HUES6 (cell line): ENCODE measurements around the gene HMGN3.
"Not testable (repeated sequence)": the region's sequence is repeated elsewhere in the genome, so short reads cannot be mapped to it uniquely, and the experiment has no call there.

Experiments used
- H3K27ac ChIP-seq: 2 replicates; pipeline ENCODE4 v1.7.0; 2013; ENCODE audit warnings: low read depth, mild to moderate bottlenecking, low read length, inconsistent platforms
- H3K27me3 ChIP-seq: 2 replicates; pipeline ENCODE4 v1.6.1; 2013; ENCODE audit warnings: low read length; ENCODE audit not compliant: control insufficient read depth, insufficient read depth
- H3K36me3 ChIP-seq: 2 replicates; pipeline ENCODE4 v1.6.1; 2013; ENCODE audit warnings: low read length; ENCODE audit not compliant: control insufficient read depth, insufficient read depth
- H3K4me1 ChIP-seq: 2 replicates; pipeline ENCODE4 v1.6.1; 2013; ENCODE audit warnings: low read length; ENCODE audit not compliant: control insufficient read depth, insufficient read depth
- H3K4me3 ChIP-seq: 2 replicates; pipeline ENCODE4 v1.5.1; 2013; ENCODE audit warnings: low read depth, low read length
- H3K9ac ChIP-seq: one replicate; pipeline ENCODE4 v1.6.1; 2013; ENCODE audit warnings: mild to moderate bottlenecking, low read length
- H3K9me3 ChIP-seq: 2 replicates; pipeline ENCODE4 v1.6.1; 2013; ENCODE audit warnings: low read depth, low read length; ENCODE audit not compliant: control insufficient read depth, insufficient read depth

The HMGN3 gene

GRCh38 chr6:79234150-79235022 lies at the start of gene HMGN3:
TSS of gene HMGN3 (minus strand) at chr6:79234682.
- H3K9me3 ChIP-seq = no peaks in the 10 kb centered on the region
- H3K27ac ChIP-seq = peak within 1 kb of the TSS; percentile 89
- H3K4me3 ChIP-seq = peak within 1 kb of the TSS; percentile 93
- peaks cover 12% of the 10 kb centered on the region for H3K4me1 ChIP-seq
- H3K27me3 ChIP-seq = no peaks in the 10 kb centered on the region
- H3K36me3 ChIP-seq = peaks cover 3% of the 10 kb centered on the region; the same call in 1 of the 2 replicates
- H3K9ac ChIP-seq = peak within 1 kb of the TSS; percentile 90

- no peaks in the 10 kb centered on the region for H3K4me1 ChIP-seq
- no peak overlapping the region for H3K4me3 ChIP-seq
- H3K27me3 ChIP-seq = no peaks in the 10 kb centered on the region
- H3K36me3 ChIP-seq = no peaks in the 10 kb centered on the region
- H3K27ac ChIP-seq = no peak overlapping the region
- H3K9ac ChIP-seq = no peak overlapping the region
- peaks cover 12% of the 10 kb centered on the region; the same call in 1 of the 2 replicates for H3K9me3 ChIP-seq
Observed at GRCh38 chr6:79280756-79281155, 46.3 kb upstream of the HMGN3 start.

GRCh38 chr6:79277109-79277508 lies 42.6 kb upstream of the HMGN3 start:
- no peak overlapping the region for H3K27ac ChIP-seq
- H3K9me3 ChIP-seq = 0 out of 2 replicates have a peak, but pooled peaks cover 9% of the 10 kb centered on the region
- H3K27me3 ChIP-seq = no peaks in the 10 kb centered on the region
- H3K9ac ChIP-seq = no peak overlapping the region
- H3K4me1 ChIP-seq = no peaks in the 10 kb centered on the region
- H3K36me3 ChIP-seq = no peaks in the 10 kb centered on the region
- no peak overlapping the region for H3K4me3 ChIP-seq

- no peak overlapping the region for H3K4me3 ChIP-seq
- H3K27me3 ChIP-seq = no peaks in the 10 kb centered on the region
- H3K9me3 ChIP-seq = no peaks in the 10 kb centered on the region
- H3K27ac ChIP-seq = no peak overlapping the region
- peaks cover 3% of the 10 kb centered on the region; the same call in 1 of the 2 replicates for H3K4me1 ChIP-seq
- no peak overlapping the region for H3K9ac ChIP-seq
- no peaks in the 10 kb centered on the region for H3K36me3 ChIP-seq
Observed at GRCh38 chr6:79269877-79270276, 35.4 kb upstream of the HMGN3 start.

GRCh38 chr6:79267128-79267527 lies 32.6 kb upstream of the HMGN3 start:
- Histone ChIP-seq H3K36me3 (no peaks in the 10 kb centered on the region), H3K4me3 (no peak overlapping the region), H3K27ac (no peak overlapping the region), H3K9me3 (no peaks in the 10 kb centered on the region), H3K27me3 (no peaks in the 10 kb centered on the region), H3K9ac (no peak overlapping the region), H3K4me1 (peaks cover 3% of the 10 kb centered on the region; the same call in 1 of the 2 replicates)

GRCh38 chr6:79266051-79266450 lies 31.6 kb upstream of the HMGN3 start:
- no peaks in the 10 kb centered on the region for H3K9me3 ChIP-seq
- H3K27ac ChIP-seq = no peak overlapping the region
- H3K4me1 ChIP-seq = peaks cover 8% of the 10 kb centered on the region; the same call in 1 of the 2 replicates
- no peaks in the 10 kb centered on the region for H3K36me3 ChIP-seq
- H3K27me3 ChIP-seq = no peaks in the 10 kb centered on the region
- H3K9ac ChIP-seq = no peak overlapping the region
- H3K4me3 ChIP-seq = no peak overlapping the region

- no peaks in the 10 kb centered on the region for H3K27me3 ChIP-seq
- no peak overlapping the region for H3K27ac ChIP-seq
- H3K9me3 ChIP-seq = peaks cover 4% of the 10 kb centered on the region
- peaks cover 8% of the 10 kb centered on the region; the same call in 1 of the 2 replicates for H3K4me1 ChIP-seq
- H3K36me3 ChIP-seq = no peaks in the 10 kb centered on the region
- no peak overlapping the region for H3K9ac ChIP-seq
- no peak overlapping the region for H3K4me3 ChIP-seq
Observed at GRCh38 chr6:79263359-79263758, 28.9 kb upstream of the HMGN3 start.

- H3K4me3 ChIP-seq = no peak overlapping the region
- peaks cover 10% of the 10 kb centered on the region for H3K9me3 ChIP-seq
- H3K9ac ChIP-seq = no peak overlapping the region
- no peaks in the 10 kb centered on the region for H3K27me3 ChIP-seq
- no peaks in the 10 kb centered on the region for H3K36me3 ChIP-seq
- peaks cover 8% of the 10 kb centered on the region; the same call in 1 of the 2 replicates for H3K4me1 ChIP-seq
- no peak overlapping the region for H3K27ac ChIP-seq
Observed at GRCh38 chr6:79261666-79262065, 27.2 kb upstream of the HMGN3 start.

GRCh38 chr6:79260772-79261171 lies 26.3 kb upstream of the HMGN3 start:
- Histone ChIP-seq H3K4me3 (no peak overlapping the region), H3K27me3 (no peaks in the 10 kb centered on the region), H3K9me3 (peaks cover 14% of the 10 kb centered on the region)

GRCh38 chr6:79257381-79258205 lies 23.1 kb upstream of the HMGN3 start:
- H3K9me3 ChIP-seq = peaks cover 14% of the 10 kb centered on the region
- H3K27me3 ChIP-seq = no peaks in the 10 kb centered on the region
- H3K9ac ChIP-seq = no peak overlapping the region
- H3K27ac ChIP-seq = no peak overlapping the region
- no peaks in the 10 kb centered on the region for H3K36me3 ChIP-seq
- no peak overlapping the region for H3K4me3 ChIP-seq
- peaks cover 8% of the 10 kb centered on the region; the same call in 1 of the 2 replicates for H3K4me1 ChIP-seq

More at GRCh38 chr6:79260772-79261171, 26.3 kb upstream of the HMGN3 start:
- Histone ChIP-seq H3K9ac (no peak overlapping the region), H3K4me1 (peaks cover 8% of the 10 kb centered on the region; the same call in 1 of the 2 replicates), H3K36me3 (no peaks in the 10 kb centered on the region), H3K27ac (no peak overlapping the region)

GRCh38 chr6:79256770-79257169 lies 22.3 kb upstream of the HMGN3 start:
- not testable (repeated sequence) for H3K27me3 ChIP-seq, H3K27ac ChIP-seq, H3K4me1 ChIP-seq, H3K4me3 ChIP-seq, H3K9ac ChIP-seq, H3K36me3 ChIP-seq
- peaks cover 14% of the 10 kb centered on the region for H3K9me3 ChIP-seq
